Measurements from ENCODE around the gene SLC29A2.

- TF ChIP-seq, protein P1, sequence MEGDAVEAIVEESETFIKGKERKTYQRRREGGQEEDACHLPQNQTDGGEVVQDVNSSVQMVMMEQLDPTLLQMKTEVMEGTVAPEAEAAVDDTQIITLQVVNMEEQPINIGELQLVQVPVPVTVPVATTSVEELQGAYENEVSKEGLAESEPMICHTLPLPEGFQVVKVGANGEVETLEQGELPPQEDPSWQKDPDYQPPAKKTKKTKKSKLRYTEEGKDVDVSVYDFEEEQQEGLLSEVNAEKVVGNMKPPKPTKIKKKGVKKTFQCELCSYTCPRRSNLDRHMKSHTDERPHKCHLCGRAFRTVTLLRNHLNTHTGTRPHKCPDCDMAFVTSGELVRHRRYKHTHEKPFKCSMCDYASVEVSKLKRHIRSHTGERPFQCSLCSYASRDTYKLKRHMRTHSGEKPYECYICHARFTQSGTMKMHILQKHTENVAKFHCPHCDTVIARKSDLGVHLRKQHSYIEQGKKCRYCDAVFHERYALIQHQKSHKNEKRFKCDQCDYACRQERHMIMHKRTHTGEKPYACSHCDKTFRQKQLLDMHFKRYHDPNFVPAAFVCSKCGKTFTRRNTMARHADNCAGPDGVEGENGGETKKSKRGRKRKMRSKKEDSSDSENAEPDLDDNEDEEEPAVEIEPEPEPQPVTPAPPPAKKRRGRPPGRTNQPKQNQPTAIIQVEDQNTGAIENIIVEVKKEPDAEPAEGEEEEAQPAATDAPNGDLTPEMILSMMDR (IDR thresholded peaks at IDR 0.05): no peak
- TF ChIP-seq POLR2A (IDR thresholded peaks at IDR 0.05): no peak
Measured at GRCh38 chr11:66413167-66413566, 41.6 kb upstream of the SLC29A2 start.
